Endothelial cell (in vitro differentiated cells): Measurements from ENCODE around the gene CHMP1B. TPM values are rescaled to one million over a fixed set of nuclear protein-coding genes. Genes with fewer than 3 reads are reported as not detected.

Experiments
- DNase-seq: peaks from one replicate; pipeline ENCODE4 v3.0.0; 2021; ENCODE audit warnings: low spot score
- H3K27ac Mint-ChIP-seq: one replicate; pipeline ENCODE4 v1.8.0; 2021; ENCODE audit warnings: mixed read lengths, inconsistent platforms; ENCODE audit not compliant: unreplicated experiment
- H3K27me3 Mint-ChIP-seq: one replicate; pipeline ENCODE4 v1.8.0; 2021; ENCODE audit warnings: mild to moderate bottlenecking, moderate library complexity, mixed read lengths, inconsistent platforms; ENCODE audit not compliant: unreplicated experiment
- H3K36me3 Mint-ChIP-seq: one replicate; pipeline ENCODE4 v1.8.0; 2021; ENCODE audit warnings: mild to moderate bottlenecking, low read depth, mixed read lengths, inconsistent platforms; ENCODE audit not compliant: unreplicated experiment
- H3K4me1 Mint-ChIP-seq: one replicate; pipeline ENCODE4 v1.8.0; 2021; ENCODE audit warnings: mild to moderate bottlenecking, mixed read lengths, inconsistent platforms; ENCODE audit not compliant: unreplicated experiment
- H3K4me3 Mint-ChIP-seq: one replicate; pipeline ENCODE4 v1.8.0; 2021; ENCODE audit warnings: mild to moderate bottlenecking, mixed read lengths, inconsistent platforms; ENCODE audit not compliant: unreplicated experiment
- H3K9me3 Mint-ChIP-seq: one replicate; pipeline ENCODE4 v1.8.0; 2021; ENCODE audit warnings: mixed read lengths, inconsistent platforms; ENCODE audit not compliant: unreplicated experiment
- CTCF ChIP-seq: fragments of 200-600 bp; sonication (generic); IDR thresholded peaks from one replicate; pipeline ENCODE4 v1.5.0; 2021; ENCODE audit warnings: antibody characterized with exemption; ENCODE audit not compliant: unreplicated experiment
- total RNA-seq: library from RNA; stranded (reverse); fragmentation: NEBNext Ultra II Directional; extraction: Animal tissue kit (Norgen Biotek cat#: 25700); gene quantifications from one replicate; pipeline ENCODE4 v1.2.1, GENCODE V29; 2021; ENCODE audit not compliant: unreplicated experiment

The CHMP1B gene
- total RNA-seq, 1 donor from 2014 or later = 38.5 TPM

DNA sequence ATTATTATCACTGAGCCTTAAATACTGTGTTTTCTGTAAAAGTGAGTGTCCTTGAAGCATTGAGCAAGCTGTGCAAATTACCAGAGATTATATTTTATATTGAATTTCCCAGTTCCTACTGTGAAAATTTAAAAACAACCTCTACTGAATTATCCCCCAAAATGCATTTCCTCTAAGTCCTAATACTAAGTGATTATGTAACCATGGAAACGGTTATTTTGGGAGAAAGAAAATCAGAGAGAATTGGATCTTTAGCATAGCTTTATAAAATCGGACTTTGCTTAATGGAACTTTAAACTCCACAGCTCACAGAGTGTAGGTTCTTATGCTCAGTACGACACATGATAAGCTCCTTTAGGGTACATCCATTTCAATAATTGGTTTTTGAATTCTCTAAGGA lies 19.3 kb upstream of the CHMP1B start:
- H3K4me1 Mint-ChIP-seq = peaks cover 4% of the 10 kb centered on the region
- no peaks in the 10 kb centered on the region for H3K36me3 Mint-ChIP-seq
- no peak for TF ChIP-seq CTCF
- H3K4me3 Mint-ChIP-seq = no peak overlapping the region
- no peaks in the 10 kb centered on the region for H3K9me3 Mint-ChIP-seq
- no peak for DNase-seq
- H3K27me3 Mint-ChIP-seq = no peaks in the 10 kb centered on the region
- H3K27ac Mint-ChIP-seq = no peak overlapping the region

- H3K27me3 Mint-ChIP-seq = no peaks in the 10 kb centered on the region
- no peak overlapping the region for H3K4me3 Mint-ChIP-seq
- H3K4me1 Mint-ChIP-seq = peaks cover 7% of the 10 kb centered on the region
- no peak overlapping the region for H3K27ac Mint-ChIP-seq
- DNase-seq = no peak
- H3K36me3 Mint-ChIP-seq = no peaks in the 10 kb centered on the region
- TF ChIP-seq CTCF = no peak
- H3K9me3 Mint-ChIP-seq = no peaks in the 10 kb centered on the region
Measured at GRCh38 chr18:11834772-11835171, 16.4 kb upstream of the CHMP1B start.

DNA sequence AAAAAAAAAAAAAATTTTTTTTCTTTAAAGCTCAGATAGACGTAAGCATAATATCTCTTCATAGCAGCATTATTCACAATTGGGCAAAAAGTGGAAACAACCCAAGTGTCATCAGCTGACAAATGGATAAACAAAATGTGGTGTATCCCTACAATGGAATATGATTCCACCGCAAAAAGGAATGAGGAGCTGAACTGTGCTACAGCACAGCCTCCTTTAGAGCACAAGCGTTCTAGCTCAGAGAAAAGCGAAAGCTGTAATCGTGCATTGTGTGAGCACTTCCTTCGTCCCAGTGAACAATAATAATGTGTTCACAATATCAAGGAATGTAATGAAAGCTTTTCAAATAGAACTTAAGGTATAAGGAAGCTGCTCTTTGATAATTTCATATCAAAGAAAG lies 11.7 kb upstream of the CHMP1B start:
- no peak for TF ChIP-seq CTCF
- Mint-ChIP-seq H3K4me3 (no peak overlapping the region), H3K27me3 (no peaks in the 10 kb centered on the region), H3K36me3 (no peaks in the 10 kb centered on the region), H3K27ac (peak overlapping the region; percentile 3), H3K4me1 (peaks cover 13% of the 10 kb centered on the region), H3K9me3 (no peaks in the 10 kb centered on the region)
- DNase-seq = no peak

DNA sequence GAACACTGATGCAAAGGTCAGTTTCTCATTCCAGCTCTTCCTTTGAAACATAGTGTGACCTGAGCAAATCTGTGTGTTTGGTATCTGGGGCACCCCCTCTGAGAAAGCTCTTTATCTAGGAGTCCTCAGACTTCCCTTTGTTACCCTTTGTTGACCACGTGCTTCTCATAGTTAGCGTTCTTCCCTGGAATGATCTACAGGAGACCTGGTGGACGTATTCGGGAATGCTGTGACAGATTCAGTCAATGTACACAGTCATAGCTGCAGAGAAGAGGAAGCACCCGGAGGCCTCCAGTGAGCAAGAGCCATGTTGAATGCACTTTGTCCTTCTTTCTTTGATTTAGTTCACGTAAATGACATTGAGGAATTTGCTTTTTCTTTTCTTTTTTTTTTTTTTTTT lies 10.7 kb upstream of the CHMP1B start:
- no peak for TF ChIP-seq CTCF
- Mint-ChIP-seq H3K4me1 (peaks cover 17% of the 10 kb centered on the region), H3K4me3 (no peak overlapping the region), H3K27me3 (no peaks in the 10 kb centered on the region), H3K27ac (peak overlapping the region; percentile 3), H3K9me3 (no peaks in the 10 kb centered on the region), H3K36me3 (no peaks in the 10 kb centered on the region)
- no peak for DNase-seq

DNA sequence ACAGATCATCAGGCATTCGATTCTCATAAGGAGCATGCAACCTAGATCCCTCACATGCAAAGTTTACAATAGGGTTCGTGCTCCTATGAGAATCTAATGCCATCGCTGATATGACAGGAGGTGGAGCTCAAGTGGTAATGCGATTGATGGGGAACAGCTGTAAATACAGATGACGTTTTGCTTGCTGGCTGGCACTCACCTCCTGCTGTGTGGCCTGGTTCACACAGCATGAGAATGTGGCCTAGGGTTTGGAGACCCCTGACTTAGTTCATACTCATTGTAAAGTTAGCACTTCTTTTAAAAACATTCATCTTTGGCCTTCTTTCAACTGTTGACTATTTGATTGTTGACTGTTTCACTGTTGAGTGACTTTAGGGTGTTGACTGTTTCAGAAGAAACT lies 8.7 kb upstream of the CHMP1B start:
- H3K27ac Mint-ChIP-seq = no peak overlapping the region
- no peak for TF ChIP-seq CTCF
- H3K27me3 Mint-ChIP-seq = no peaks in the 10 kb centered on the region
- H3K36me3 Mint-ChIP-seq = no peaks in the 10 kb centered on the region
- H3K4me3 Mint-ChIP-seq = no peak overlapping the region
- DNase-seq = no peak
- no peaks in the 10 kb centered on the region for H3K9me3 Mint-ChIP-seq
- peaks cover 17% of the 10 kb centered on the region for H3K4me1 Mint-ChIP-seq
